Stimulated activated CD8-positive, alpha-beta memory T cell treated with anti-CD3 and anti-CD28 coated beads, Interleukin-4, amount 100 ng/mL, for 48 hours (primary cell): Measurements from ENCODE around the gene SLC6A11.

Experiments
- DNase-seq: peaks from one replicate; pipeline ENCODE4 v3.0.0-alpha.2; 2020

The SLC6A11 gene

GRCh38 chr3:10890665-10891064, 74.6 kb downstream of the SLC6A11 start:
- no peak for DNase-seq

GRCh38 chr3:10892622-10893021, 76.6 kb downstream of the SLC6A11 start:
- DNase-seq, result no peak

DNA sequence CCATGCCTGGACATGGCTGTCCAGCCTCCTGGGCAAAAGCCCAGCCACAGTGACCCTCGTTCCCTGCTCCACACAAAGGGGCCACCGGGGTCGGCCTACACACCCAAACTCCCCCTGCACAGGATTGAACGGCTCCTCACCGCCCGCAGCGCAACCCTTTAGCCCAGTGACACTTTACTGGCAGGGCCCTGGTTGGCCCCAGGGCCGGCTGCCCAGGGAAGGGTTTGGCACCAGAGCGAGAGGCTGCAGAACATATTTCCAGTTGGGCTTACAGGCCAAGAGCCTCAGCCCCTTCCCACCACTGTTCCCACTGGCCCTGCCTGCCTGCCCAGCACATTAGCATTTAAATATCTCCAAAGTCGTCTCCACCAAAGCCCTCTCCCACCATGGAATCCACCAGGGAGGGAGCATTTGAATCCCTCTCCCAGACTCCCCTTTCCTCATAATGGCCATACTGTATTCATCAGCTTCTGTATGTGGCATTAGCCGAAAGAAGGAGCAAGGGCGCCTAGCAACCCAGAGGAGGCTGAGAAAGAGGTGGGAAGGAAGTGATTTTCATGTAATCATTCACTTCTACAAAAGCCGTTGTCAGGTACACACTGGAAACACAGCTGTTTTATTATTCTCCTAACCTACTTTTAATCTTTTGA, 85.4 kb downstream of the SLC6A11 start:
- no peak for DNase-seq

DNA sequence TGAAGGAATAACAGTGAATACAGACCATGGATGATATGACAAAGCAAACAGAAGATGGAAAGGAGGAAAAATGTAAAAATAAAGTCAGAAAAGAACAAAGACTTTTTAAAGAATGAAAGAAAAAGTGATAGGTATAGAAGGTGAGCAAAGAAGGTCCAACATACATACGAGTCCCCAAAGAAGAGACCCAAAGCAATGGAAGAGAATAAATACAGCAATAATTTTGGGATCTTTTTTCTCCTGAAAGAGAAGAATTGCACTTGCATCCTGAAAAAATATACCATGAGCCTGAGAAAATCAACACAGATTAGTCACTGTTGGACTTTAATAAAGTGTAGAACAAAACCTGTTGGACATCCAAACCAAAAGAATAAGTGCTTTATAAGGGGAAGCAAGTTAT, 91.2 kb downstream of the SLC6A11 start:
- no peak for DNase-seq

DNA sequence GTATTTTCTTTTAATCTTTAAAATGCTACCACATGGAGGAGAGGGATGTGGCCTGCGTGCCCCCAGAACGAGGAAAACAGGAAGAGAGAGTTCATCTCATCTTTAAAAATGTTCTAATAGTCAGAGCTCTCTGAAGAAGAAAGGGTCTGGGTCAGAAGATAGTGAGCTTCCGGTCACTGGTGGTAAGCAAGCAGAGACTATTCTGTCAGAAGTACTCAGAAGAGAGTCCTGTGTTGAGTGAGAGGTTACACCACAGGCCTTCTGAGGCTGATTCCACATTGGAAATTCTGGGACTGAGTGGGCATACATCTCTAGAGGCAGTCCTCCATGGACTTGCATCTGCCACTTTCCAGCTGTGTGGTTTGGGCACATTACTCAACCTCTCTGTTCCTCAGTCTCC, 94.3 kb downstream of the SLC6A11 start:
- no peak for DNase-seq

DNA sequence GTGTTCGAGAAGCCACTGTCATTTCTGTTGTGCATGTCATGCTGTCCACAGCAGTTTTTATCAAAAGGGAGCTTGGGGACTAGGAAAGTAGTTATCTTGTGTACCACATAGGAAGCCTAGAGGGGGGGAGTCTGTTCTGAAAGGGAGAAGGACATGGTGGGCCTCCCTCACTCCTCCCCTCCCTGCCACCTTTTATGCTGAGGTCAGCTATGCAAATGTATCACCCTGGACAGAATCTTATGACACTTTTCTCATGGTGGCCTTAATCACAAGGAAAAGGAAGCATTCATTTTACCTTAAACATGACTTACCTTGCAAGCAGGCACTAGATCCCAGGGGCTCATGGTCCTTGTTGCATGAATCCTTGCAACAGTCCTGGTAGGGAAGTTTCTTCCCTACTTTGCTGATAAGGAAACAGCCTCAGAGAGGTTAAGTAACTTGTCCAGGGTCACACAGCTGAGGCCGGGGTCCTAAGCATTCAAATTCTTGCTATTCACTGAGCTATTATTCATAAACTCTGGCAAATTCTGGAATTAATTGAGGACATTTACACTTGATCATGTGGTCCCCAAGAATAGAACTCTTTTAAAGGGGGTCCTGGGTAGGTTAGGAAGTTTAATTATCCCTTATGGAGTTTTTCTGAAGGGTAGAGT, 95.4 kb downstream of the SLC6A11 start:
- DNase-seq, result no peak

- no peak for DNase-seq
Measured at GRCh38 chr3:10912786-10913185, 96.8 kb downstream of the SLC6A11 start.

GRCh38 chr3:10915376-10915775, 99.3 kb downstream of the SLC6A11 start:
- DNase-seq, result no peak

DNA sequence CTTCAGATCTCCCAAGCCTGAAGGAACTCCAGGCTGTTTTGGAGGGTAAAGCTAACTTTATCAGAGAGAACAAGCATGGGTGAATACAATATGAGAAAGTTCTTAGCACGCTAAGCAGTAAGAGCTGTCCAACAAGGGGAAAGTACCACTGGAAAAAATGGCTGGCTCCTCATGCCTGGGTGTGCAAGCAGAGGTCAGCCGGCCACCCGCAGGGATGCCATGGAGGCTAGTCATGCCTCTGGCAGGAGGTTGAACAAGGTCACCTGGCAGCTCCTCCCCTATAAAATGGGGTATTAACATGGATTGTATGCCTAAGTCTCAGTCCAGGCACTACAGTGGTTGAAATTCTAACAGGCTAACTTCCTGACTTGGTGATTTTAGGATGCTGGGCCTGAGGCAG, 101.1 kb downstream of the SLC6A11 start:
- no peak for DNase-seq

GRCh38 chr3:10918011-10918410, 102.0 kb downstream of the SLC6A11 start:
- no peak for DNase-seq

GRCh38 chr3:10919636-10920035, 103.6 kb downstream of the SLC6A11 start:
- DNase-seq, result no peak

GRCh38 chr3:10925436-10926255, 109.6 kb downstream of the SLC6A11 start:
- DNase-seq, result no peak

GRCh38 chr3:10926256-10926810, 110.3 kb downstream of the SLC6A11 start:
- no peak for DNase-seq

DNA sequence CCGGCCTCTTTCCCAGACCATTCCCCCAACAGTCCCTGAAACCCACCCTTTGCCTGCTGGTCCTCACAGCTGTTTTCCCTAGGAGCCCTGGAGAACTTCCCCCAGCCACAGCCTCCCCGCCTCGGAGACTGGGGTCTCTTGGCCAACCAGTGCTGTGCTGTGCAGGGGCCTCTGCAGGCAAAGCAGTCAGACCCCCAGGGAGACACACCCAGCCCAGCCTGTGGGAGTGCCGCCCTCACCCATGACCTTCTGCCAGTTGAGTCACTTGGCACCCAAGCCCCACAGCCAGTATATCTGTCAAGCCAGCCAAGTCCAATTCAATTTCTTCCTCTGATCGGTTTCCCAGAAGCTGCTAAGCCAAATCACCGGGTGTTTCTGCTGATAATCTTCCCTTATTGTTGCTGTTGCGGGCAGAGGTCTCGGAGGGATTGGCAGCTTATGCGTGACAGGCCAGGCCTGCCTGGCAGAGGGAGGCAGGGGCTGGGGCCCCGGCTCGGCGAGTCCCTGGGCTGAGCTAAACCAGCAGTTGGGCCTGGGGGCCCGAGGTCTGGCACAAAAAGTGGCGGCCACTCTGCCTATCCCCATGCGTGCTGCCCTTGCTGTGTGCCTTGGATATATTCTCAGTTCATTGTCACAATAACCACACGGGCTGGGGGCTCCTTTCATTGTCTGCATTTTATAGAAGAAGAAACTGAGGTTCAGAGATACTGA, 110.9 kb downstream of the SLC6A11 start:
- no peak for DNase-seq

GRCh38 chr3:10927551-10927950, 111.5 kb downstream of the SLC6A11 start:
- no peak for DNase-seq

DNA sequence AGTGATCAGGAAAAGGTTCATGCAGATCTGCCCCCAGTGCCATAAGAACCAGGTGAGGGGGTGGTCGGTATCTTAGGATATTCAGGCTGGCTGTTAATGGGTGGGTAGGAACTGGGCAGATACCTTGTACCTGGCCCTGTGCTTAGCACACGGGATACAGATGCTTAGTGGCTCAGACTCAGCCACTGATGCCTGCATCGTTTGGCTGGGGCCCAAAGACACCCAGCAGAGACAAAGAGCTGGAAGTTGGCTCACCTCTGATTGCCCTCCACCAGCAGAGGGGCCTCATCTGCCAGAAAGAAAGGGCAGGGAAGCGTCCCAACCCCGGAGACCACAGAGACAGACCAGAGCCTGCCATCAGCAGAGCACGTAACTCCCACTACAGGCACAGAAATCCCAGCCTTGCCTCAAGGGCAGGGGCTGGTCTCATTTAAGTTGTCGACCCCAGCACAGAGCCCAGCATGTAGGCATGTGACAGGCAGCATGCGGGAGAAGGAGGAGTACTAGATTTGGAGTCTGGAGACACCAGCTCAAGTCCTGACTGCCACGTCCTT, 112.5 kb downstream of the SLC6A11 start:
- no peak for DNase-seq

- no peak for DNase-seq
Measured at GRCh38 chr3:10928961-10929471, 113.0 kb downstream of the SLC6A11 start.

GRCh38 chr3:10929978-10930665, 114.1 kb downstream of the SLC6A11 start:
- DNase-seq, result no peak

DNA sequence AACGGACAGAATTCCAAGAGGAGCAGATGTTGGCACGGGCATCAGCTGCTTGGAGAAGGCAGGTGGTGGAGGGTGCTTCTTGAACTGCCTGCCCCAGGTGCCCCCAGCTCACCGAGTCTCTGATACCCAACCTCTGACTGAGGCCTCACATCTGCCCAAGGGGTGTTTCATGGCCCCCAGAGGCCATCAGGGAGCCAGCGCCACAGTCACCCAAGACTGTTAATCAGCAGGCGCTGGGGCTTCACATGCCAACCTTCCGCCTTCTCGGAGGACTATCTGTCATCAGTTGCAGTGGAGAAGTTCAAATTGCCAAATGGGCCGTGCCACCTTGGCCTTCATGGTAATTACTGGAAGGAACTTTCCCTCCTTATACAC, 114.6 kb downstream of the SLC6A11 start:
- no peak for DNase-seq

GRCh38 chr3:10932596-10932995, 116.6 kb downstream of the SLC6A11 start:
- no peak for DNase-seq

GRCh38 chr3:10933021-10933420, 117.0 kb downstream of the SLC6A11 start:
- no peak for DNase-seq

- DNase-seq, result no peak
Measured at GRCh38 chr3:10933470-10933804, 117.4 kb downstream of the SLC6A11 start.
